GM21723 (cell line): ENCODE results near the gene TTLL10.

Experiments
- ATAC-seq: cut with Tn5 transposase; IDR thresholded peaks from one replicate; pipeline ENCODE4 v1.9.1; 2021; ENCODE audit warnings: mild to moderate bottlenecking, moderate library complexity; ENCODE audit not compliant: unreplicated experiment

Gene TTLL10

GRCh38 chr1:1245178-1245816 is 71.6 kb downstream of the TTLL10 start:
- no peak for ATAC-seq

DNA sequence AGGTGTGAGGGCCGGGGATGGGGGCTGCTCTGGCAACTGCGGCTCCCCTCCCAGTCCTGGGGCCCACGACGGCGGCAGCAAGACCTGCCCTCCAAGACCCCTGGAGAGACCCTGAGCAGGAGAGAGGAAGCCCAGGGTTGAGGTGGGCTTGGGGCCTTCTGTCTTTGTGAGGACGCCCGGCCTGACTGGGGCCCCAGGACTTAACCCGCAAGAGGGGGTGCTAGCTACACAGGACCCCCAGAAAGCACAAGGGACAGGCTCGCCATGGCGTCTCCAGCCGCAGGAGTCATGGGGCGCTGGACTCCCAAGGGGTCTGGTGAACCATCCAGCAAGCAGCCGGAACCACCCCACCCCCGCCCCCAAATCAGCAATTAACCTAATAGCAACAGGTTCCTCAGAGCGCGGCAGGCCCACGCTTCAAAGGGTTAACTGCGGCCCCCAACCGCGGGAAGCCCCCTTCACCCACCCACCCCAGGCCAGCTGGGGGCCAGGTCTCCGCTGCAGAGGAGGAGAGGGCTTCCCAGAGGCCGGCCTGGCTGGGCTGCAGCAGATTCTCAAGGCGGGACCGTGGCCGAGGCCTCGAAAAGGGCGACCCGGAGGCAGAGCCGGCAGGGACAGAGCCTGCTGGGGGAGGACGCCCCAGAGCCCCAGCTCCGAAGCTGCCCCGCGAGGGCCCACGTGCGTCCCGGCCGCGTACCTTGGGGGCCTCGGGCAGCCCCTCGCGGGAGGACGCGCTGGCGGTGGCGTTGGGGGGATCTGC is 72.3 kb downstream of the TTLL10 start:
- ATAC-seq = no peak

- no peak for ATAC-seq
Measured at GRCh38 chr1:1246577-1247340, 73.1 kb downstream of the TTLL10 start, which contains the start of gene C1QTNF12. C1QTNF12 (minus strand) TSS chr1:1246722; CDS start chr1:1246690, 32 bp downstream.

DNA sequence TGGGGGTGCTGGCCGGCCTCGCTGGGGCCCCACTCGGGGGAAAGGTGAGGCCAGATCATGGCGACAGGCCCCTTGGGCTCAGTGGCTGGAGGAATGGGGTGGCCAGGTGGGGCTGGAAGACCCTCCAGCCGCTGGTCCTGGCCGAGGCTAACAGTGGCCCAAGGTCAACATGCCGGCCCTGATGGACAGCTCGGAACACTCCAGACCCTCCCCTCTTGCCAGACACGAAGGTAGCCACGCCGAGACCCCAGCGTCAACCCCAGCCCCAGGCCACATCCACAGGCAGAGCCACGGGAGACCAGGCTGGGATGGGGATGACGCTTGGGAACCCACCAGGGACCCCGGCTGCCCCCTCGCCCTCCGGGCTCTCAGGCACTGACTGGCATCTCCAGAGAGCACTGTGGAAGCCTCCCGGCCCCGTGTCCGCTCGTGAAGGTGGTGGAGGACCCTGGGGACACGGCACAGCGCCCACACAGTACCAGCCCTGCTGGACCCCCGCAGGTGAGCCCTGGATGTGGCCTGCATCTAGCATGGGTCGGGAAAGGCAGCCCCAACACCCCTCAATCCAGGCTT is 73.7 kb downstream of the TTLL10 start:
- no peak for ATAC-seq
